Liver (tissue), 9 donors: ENCODE measurements around the gene FAXC. TPM values are rescaled to one million over a fixed set of nuclear protein-coding genes. Genes with fewer than 3 reads are reported as not detected.

Experiments
- DNase-seq: peaks from one replicate; pipeline ENCODE4 v3.0.0-alpha.2; 2017; ENCODE audit warnings: low spot score
- H3K27ac ChIP-seq, 2 donors: one replicate each; pipeline ENCODE4 v1.7.0; 2013; ENCODE audit warnings: inconsistent platforms in 2 of 2, low read length in 2 of 2, control low read depth in 1 of 2, low read depth in 1 of 2, mild to moderate bottlenecking in 1 of 2
- H3K27me3 ChIP-seq, 4 donors: one replicate each; pipeline versions ENCODE4 v1.6.1 to v1.7.0; 2013; ENCODE audit warnings: low read length in 3 of 4, inconsistent platforms in 1 of 4, mild to moderate bottlenecking in 1 of 4, moderate library complexity in 1 of 4; ENCODE audit not compliant: control insufficient read depth in 4 of 4, insufficient read depth in 4 of 4
- H3K36me3 ChIP-seq, 4 donors: one replicate each; pipeline versions ENCODE4 v1.6.1 to v1.7.0; 2013; ENCODE audit warnings: low read length in 3 of 4, mild to moderate bottlenecking in 3 of 4, low read depth in 1 of 4, moderate library complexity in 1 of 4; ENCODE audit not compliant: control insufficient read depth in 4 of 4, insufficient read depth in 3 of 4
- H3K4me1 ChIP-seq, 4 donors: one replicate each; pipeline versions ENCODE4 v1.6.1 to v1.7.0; 2013; ENCODE audit warnings: low read length in 3 of 4, mild to moderate bottlenecking in 3 of 4, moderate library complexity in 1 of 4; ENCODE audit not compliant: control insufficient read depth in 4 of 4, insufficient read depth in 4 of 4
- H3K4me3 ChIP-seq, 3 donors: one replicate each; pipeline versions ENCODE4 v1.6.1 to v1.7.0; 2013; ENCODE audit warnings: low read length in 3 of 3, control low read depth in 1 of 3, low read depth in 1 of 3, mild to moderate bottlenecking in 1 of 3
- H3K9ac ChIP-seq, 2 donors: one replicate each; pipeline ENCODE4 v1.7.0; 2013; ENCODE audit warnings: low read length in 2 of 2, mild to moderate bottlenecking in 2 of 2, moderate library complexity in 2 of 2, control low read depth in 1 of 2, low read depth in 1 of 2
- H3K9me3 ChIP-seq, 4 donors: one replicate each; pipeline versions ENCODE4 v1.6.1 to v1.7.0; 2013; ENCODE audit warnings: low read length in 3 of 4; ENCODE audit not compliant: control insufficient read depth in 4 of 4
- CTCF ChIP-seq: fragments of 150-350 bp; IDR thresholded peaks from 2 replicates; pipeline ENCODE4 v1.5.1; 2017; ENCODE audit warnings: improper control_type of control experiment, low read depth, low read length; ENCODE audit not compliant: missing input control
- FOXA1 ChIP-seq: IDR thresholded peaks from 2 replicates; pipeline ENCODE4 v1.6.1; 2016; ENCODE audit warnings: antibody characterized with exemption
- FOXA2 ChIP-seq: IDR thresholded peaks from 2 replicates; pipeline ENCODE4 v1.6.1; 2016; ENCODE audit warnings: antibody characterized with exemption
- GABPA ChIP-seq, 2 donors: IDR thresholded peaks in 1 of 2; conservative IDR thresholded peaks in 1 of 2; 2 replicates each; pipeline ENCODE4 v1.6.1; 2016; ENCODE audit warnings: antibody characterized with exemption in 2 of 2, mild to moderate bottlenecking in 1 of 2, moderate library complexity in 1 of 2
- HNF4G ChIP-seq: IDR thresholded peaks from 2 replicates; pipeline ENCODE4 v1.6.1; 2016; ENCODE audit warnings: antibody characterized with exemption
- JUND ChIP-seq, 2 donors: IDR thresholded peaks; 2 replicates each; pipeline ENCODE4 v1.6.1; 2016; ENCODE audit warnings: antibody characterized with exemption in 2 of 2
- NR2F2 ChIP-seq: IDR thresholded peaks from 2 replicates; pipeline ENCODE4 v1.6.1; 2016; ENCODE audit warnings: antibody characterized with exemption
- RAD21 ChIP-seq, 2 donors: IDR thresholded peaks; 2 replicates each; pipeline ENCODE4 v1.6.1; 2016; ENCODE audit warnings: antibody characterized with exemption in 2 of 2, mild to moderate bottlenecking in 2 of 2
- REST ChIP-seq: IDR thresholded peaks from 2 replicates; pipeline ENCODE4 v1.6.1; 2016; ENCODE audit warnings: antibody characterized with exemption, mild to moderate bottlenecking
- RXRA ChIP-seq, 2 donors: IDR thresholded peaks; 2 replicates each; pipeline ENCODE4 v1.6.1; 2017 to 2018; ENCODE audit warnings: antibody characterized with exemption in 2 of 2, mild to moderate bottlenecking in 1 of 2
- TAF1 ChIP-seq: conservative IDR thresholded peaks from 2 replicates; pipeline ENCODE4 v1.6.1; 2016; ENCODE audit warnings: antibody characterized with exemption, mild to moderate bottlenecking
- ZBTB33 ChIP-seq: IDR thresholded peaks from 2 replicates; pipeline ENCODE4 v1.6.1; 2016; ENCODE audit warnings: antibody characterized with exemption
- WGBS: extraction: QIAGEN DNeasy Blood & Tissue Kit; methylation state at CpG from one replicate; pipeline ENCODE4 v1.1.7; 2013; 5-methylcytosine and 5-hydroxymethylcytosine counted together
- polyA plus RNA-seq, 2 donors: library from polyadenylated mRNA; stranded (reverse) in 1 of 2; unstranded in 1 of 2; fragments of 200-250 nt in 1 of 2; fragments of >200 nt in 1 of 2; fragmentation: Nextera tagmentation in 1 of 2; extraction: Ambion mirVana in 1 of 2; gene quantifications; one replicate each; pipeline versions ENCODE4 v1.2.1 to v1.2.3, GENCODE V29; 2013 to 2015
- total RNA-seq, 2 donors: library from RNA; depleted of rRNA; stranded (reverse); fragments of >200 nt; gene quantifications; one replicate each; pipeline ENCODE4 v1.2.3, GENCODE V29; 2014
- TF ChIP-seq, protein P1 (sequence below): IDR thresholded peaks from 2 replicates; pipeline ENCODE4 v1.6.1; 2016; ENCODE audit warnings: antibody characterized with exemption
- TF ChIP-seq, protein P2 (sequence below): IDR thresholded peaks from 2 replicates; pipeline ENCODE4 v1.6.1; 2016; ENCODE audit warnings: antibody characterized with exemption
- donor health status: healthy.
- donor health status: healthy.
- donor health status: healthy.
- donor health status: healthy.
- donor health status: healthy.

The FAXC gene
- total and polyA plus RNA-seq, 4 donors, result under 0.01 to 0.14 TPM; not detected in 2

DNA sequence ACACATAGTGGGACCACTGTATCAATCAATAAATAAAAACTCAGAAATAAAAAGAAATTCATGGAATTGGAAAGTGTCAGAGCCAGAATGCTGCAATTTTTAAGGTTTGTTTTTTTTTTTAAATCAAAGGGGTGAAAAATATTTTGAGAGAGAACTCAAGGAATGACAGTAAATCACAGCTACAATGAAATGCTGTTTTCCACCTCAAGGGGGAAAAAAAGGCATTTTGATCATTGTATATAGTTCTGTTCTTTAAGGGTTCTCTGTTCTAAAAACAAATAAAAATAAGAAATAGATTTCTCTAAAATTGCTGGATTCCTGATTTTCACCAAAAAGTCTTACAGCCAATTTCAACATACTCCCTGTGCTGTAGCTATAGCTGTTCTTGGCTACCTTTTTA is 24.5 kb downstream of the FAXC start:
- Histone ChIP-seq H3K4me1 (no peaks in the 10 kb centered on the region), H3K4me3 (no peak overlapping the region)

GRCh38 chr6:99318566-99318965 is 30.9 kb downstream of the FAXC start:
- Histone ChIP-seq H3K4me3 (no peak overlapping the region), H3K36me3 (no peaks in the 10 kb centered on the region), H3K9ac (no peak overlapping the region), H3K9me3 (no peaks in the 10 kb centered on the region), H3K4me1 (no peaks in the 10 kb centered on the region), H3K27ac (no peak overlapping the region), H3K27me3 (peaks cover 0 to 3% (median 0%) of the 10 kb centered on the region in 4 donors)
- TF ChIP-seq HNF4G (no peak), CTCF (no peak), RXRA (IDR thresholded peaks at IDR 0.05) (no peak), ZBTB33 (no peak), RAD21 (IDR thresholded peaks at IDR 0.05) (no peak), FOXA2 (no peak), GABPA (IDR thresholded peaks at IDR 0.05 in 1 of 2, conservative IDR thresholded peaks at IDR 0.05 in 1 of 2) (no peak), TAF1 (no peak), FOXA1 (no peak), JUND (IDR thresholded peaks at IDR 0.05) (no peak), REST (no peak)
- TF ChIP-seq, protein P1, sequence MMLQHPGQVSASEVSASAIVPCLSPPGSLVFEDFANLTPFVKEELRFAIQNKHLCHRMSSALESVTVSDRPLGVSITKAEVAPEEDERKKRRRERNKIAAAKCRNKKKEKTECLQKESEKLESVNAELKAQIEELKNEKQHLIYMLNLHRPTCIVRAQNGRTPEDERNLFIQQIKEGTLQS, result no peak
- TF ChIP-seq, protein P2, sequence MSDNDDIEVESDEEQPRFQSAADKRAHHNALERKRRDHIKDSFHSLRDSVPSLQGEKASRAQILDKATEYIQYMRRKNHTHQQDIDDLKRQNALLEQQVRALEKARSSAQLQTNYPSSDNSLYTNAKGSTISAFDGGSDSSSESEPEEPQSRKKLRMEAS, result no peak
- no peak for DNase-seq
- WGBS, result 91% methylated on average over 3 of the region's 3 CpGs

More for the DNA sequence above, 24.5 kb downstream of the FAXC start:
- H3K27me3 ChIP-seq, result peaks cover 0 to 7% (median 0%) of the 10 kb centered on the region in 4 donors
- H3K27ac ChIP-seq, result no peak overlapping the region
- no peak for DNase-seq
- no peaks in the 10 kb centered on the region for H3K9me3 ChIP-seq
- no peak overlapping the region for H3K9ac ChIP-seq
- H3K36me3 ChIP-seq, result no peaks in the 10 kb centered on the region
- TF ChIP-seq GABPA (IDR thresholded peaks at IDR 0.05 in 1 of 2, conservative IDR thresholded peaks at IDR 0.05 in 1 of 2) (no peak), ZBTB33 (no peak), FOXA1 (no peak), RXRA (IDR thresholded peaks at IDR 0.05) (no peak), FOXA2 (no peak), HNF4G (no peak), RAD21 (IDR thresholded peaks at IDR 0.05) (no peak), NR2F2 (no peak)
- TF ChIP-seq, protein P2, result no peak
- TF ChIP-seq, protein P1, result no peak
